Omental fat pad (tissue), 4 donors: ENCODE data around the gene SLC12A4. TPM values are rescaled to one million over a fixed set of nuclear protein-coding genes. Genes with fewer than 3 reads are reported as not detected.

Experiments
- ATAC-seq: fragments of 150-250 bp; one replicate; pipeline ENCODE4 v1.9.1; 2016; ENCODE audit warnings: mild to moderate bottlenecking, moderate library complexity; ENCODE audit not compliant: low FRiP score
- DNase-seq: peaks from one replicate; pipeline ENCODE4 v3.0.0-alpha.2; 2019; ENCODE audit warnings: low spot score
- CTCF ChIP-seq, 3 donors: fragments of 450-650 bp; IDR thresholded peaks; one replicate each; pipeline ENCODE4 v1.5.1; 2016 to 2017; ENCODE audit warnings: antibody characterized with exemption in 3 of 3, mild to moderate bottlenecking in 3 of 3, moderate library complexity in 2 of 3
- total RNA-seq, 4 donors: library from RNA; depleted of rRNA; stranded (reverse); fragments of >200 nt; gene quantifications; one replicate each; pipeline ENCODE4 v1.1.0, GENCODE V29; 2016

SLC12A4 gene
- total RNA-seq, 4 donors from 2014 or later, result 39.4 to 92.2 (median 70.8) TPM

GRCh38 chr16:67966549-67967182, 1.8 kb downstream of the SLC12A4 start:
- no peak for DNase-seq
- TF ChIP-seq CTCF (IDR thresholded peaks at IDR 0.05), result no peak
- ATAC-seq, result no peak

GRCh38 chr16:67965668-67966548, 2.5 kb downstream of the SLC12A4 start:
- no peak for TF ChIP-seq CTCF (IDR thresholded peaks at IDR 0.05)
- ATAC-seq (no peak), DNase-seq (no peak)

GRCh38 chr16:67964477-67965131, 3.8 kb downstream of the SLC12A4 start:
- ATAC-seq (no peak), DNase-seq (no peak)
- no peak for TF ChIP-seq CTCF (IDR thresholded peaks at IDR 0.05)

GRCh38 chr16:67963662-67964321, 4.6 kb downstream of the SLC12A4 start:
- DNase-seq (no peak), ATAC-seq (no peak)
- TF ChIP-seq CTCF (IDR thresholded peaks at IDR 0.05), result no peak

- ATAC-seq (no peak), DNase-seq (no peak)
- no peak for TF ChIP-seq CTCF (IDR thresholded peaks at IDR 0.05)
Measured at GRCh38 chr16:67963292-67963661, 5.2 kb downstream of the SLC12A4 start.

- ATAC-seq (no peak), DNase-seq (no peak)
- TF ChIP-seq CTCF (IDR thresholded peaks at IDR 0.05), result no peak
Measured at GRCh38 chr16:67962135-67962534, 6.3 kb downstream of the SLC12A4 start.
